ENCODE data around the gene CAPN7. TPM values are rescaled to one million over a fixed set of nuclear protein-coding genes. Genes with fewer than 3 reads are reported as not detected.
"Not testable (repeated sequence)": the region's sequence is repeated elsewhere in the genome, so short reads cannot be mapped to it uniquely, and the experiment has no call there.

CAPN7 gene
- total and polyA plus RNA-seq, 10 donors, result 10.8 to 72.3 (median 48.8) TPM

GRCh38 chr3:15185404-15185803 lies 20.6 kb upstream of the CAPN7 start:
- no peak for TF ChIP-seq POLR2A (IDR thresholded peaks at IDR 0.05)
- no peak for TF ChIP-seq POLR2AphosphoS5 (IDR thresholded peaks at IDR 0.05)
- no peak for TF ChIP-seq CTCF (IDR thresholded peaks at IDR 0.05 in 8 of 11, conservative IDR thresholded peaks at IDR 0.05 in 3 of 11)
- Histone ChIP-seq H3K27ac (no peak overlapping the region), H3K27me3 (replicated peaks in 1 of 7) (no peaks in the 10 kb centered on the region), H3K36me3 (no peaks in the 10 kb centered on the region), H3K9me3 (no peaks in the 10 kb centered on the region), H3K4me3 (no peak overlapping the region), H3K4me1 (peaks cover 0 to 5% (median 0%) of the 10 kb centered on the region in 6 donors)
- WGBS, 5 donors, result 86 to 98% (median 91%) methylated on average over 2 of the region's 2 CpGs
- no peak for DNase-seq
- intact Hi-C loops (cut with DNase I; ENCODE audit: low total_unique reads), result no loop called here

- intact Hi-C loops (cut with DNase I; ENCODE audit: low total_unique reads), result no loop called here
- WGBS, 5 donors, result 90 to 96% (median 94%) methylated on average over 1 of the region's 1 CpG
Measured at GRCh38 chr3:15186101-15186476, 20.0 kb upstream of the CAPN7 start.

GRCh38 chr3:15186477-15187164 lies 19.4 kb upstream of the CAPN7 start:
- H3K36me3 ChIP-seq; H3K27ac ChIP-seq; H3K27me3 ChIP-seq (replicated peaks in 1 of 7); intact Hi-C loops (cut with DNase I; ENCODE audit: low total_unique reads); H3K4me3 ChIP-seq; H3K9me3 ChIP-seq; DNase-seq; H3K4me1 ChIP-seq: not testable (repeated sequence)
- 89 to 96% (median 94%) methylated on average over 11 to 20 of the region's 33 CpGs for WGBS, 5 donors

More at GRCh38 chr3:15186101-15186476, 20.0 kb upstream of the CAPN7 start:
- Histone ChIP-seq H3K27ac (no peak overlapping the region), H3K36me3 (no peaks in the 10 kb centered on the region), H3K9me3 (no peaks in the 10 kb centered on the region), H3K4me3 (no peak overlapping the region), H3K4me1 (no peaks in the 10 kb centered on the region), H3K27me3 (replicated peaks in 1 of 7) (no peaks in the 10 kb centered on the region)
- no peak for TF ChIP-seq POLR2AphosphoS5 (IDR thresholded peaks at IDR 0.05)
- TF ChIP-seq POLR2A (IDR thresholded peaks at IDR 0.05), result no peak
- no peak for TF ChIP-seq CTCF (IDR thresholded peaks at IDR 0.05 in 8 of 11, conservative IDR thresholded peaks at IDR 0.05 in 3 of 11)
- DNase-seq, result no peak

- no peaks in the 10 kb centered on the region for H3K9me3 ChIP-seq
- H3K27ac ChIP-seq, result no peak overlapping the region
- peaks cover 0 to 3% (median under 1%) of the 10 kb centered on the region in 6 donors for H3K4me1 ChIP-seq
- no peak for TF ChIP-seq POLR2AphosphoS5 (IDR thresholded peaks at IDR 0.05)
- no peak for TF ChIP-seq CTCF (IDR thresholded peaks at IDR 0.05 in 8 of 11, conservative IDR thresholded peaks at IDR 0.05 in 3 of 11)
- no peak for DNase-seq
- no peak overlapping the region for H3K4me3 ChIP-seq
- WGBS, 5 donors, result 88 to 94% (median 91%) methylated on average over 3 of the region's 3 CpGs
- intact Hi-C loops (cut with DNase I; ENCODE audit: low total_unique reads), result no loop called here
- H3K36me3 ChIP-seq, result no peaks in the 10 kb centered on the region
- no peaks in the 10 kb centered on the region for H3K27me3 ChIP-seq (replicated peaks in 1 of 7)
Measured at GRCh38 chr3:15197340-15198029, 8.6 kb upstream of the CAPN7 start.
